ENCODE data around the gene FEM1C.
"Not testable (repeated sequence)": the region's sequence is repeated elsewhere in the genome, so short reads cannot be mapped to it uniquely, and the experiment has no call there.

FEM1C gene

DNA sequence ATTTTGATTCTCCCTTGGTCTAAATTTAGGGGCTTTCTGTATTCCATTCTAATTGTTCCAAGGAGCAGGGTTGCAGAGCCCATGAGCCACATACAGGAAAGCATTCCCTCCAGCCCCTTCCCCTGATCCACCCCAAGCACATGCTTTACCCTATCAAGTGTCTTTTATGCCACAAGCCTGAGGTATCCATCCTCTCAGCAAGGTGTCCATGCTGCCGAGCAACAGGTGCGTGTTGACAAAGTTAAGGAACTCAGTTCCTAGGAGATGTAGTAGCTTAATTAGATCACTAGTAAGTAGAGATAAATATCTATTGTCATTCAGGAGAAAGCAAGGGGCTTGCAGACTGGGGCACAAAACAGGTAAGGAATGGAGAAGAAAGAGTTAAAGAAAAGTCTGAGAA lies 57.8 kb downstream of the FEM1C start:
- H3K4me3 ChIP-seq (ENCODE audit: low read length): no peak overlapping the region
- TF ChIP-seq ZNF274 (IDR thresholded peaks at IDR 0.05; ENCODE audit: low read depth, low read length): no peak

DNA sequence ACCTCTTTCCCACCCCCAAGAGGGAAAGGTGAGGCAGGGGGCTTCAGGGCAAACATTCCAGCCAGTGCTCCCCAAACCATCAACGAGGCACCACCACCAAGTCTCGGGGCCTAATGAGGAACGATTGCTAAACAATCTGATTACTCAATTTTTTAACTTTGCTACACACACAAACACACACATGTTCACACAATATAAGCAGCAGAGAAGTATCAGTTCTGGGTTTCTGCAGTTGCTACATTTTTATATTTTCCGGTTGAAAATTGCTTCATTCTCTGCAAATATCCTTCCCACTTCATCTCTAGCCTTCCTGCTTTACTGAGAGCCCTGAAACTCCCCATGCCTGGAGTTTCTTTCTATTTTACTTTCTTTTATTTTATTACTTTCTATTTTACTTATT lies 60.2 kb downstream of the FEM1C start:
- no peak for TF ChIP-seq ZNF274 (IDR thresholded peaks at IDR 0.05; ENCODE audit: low read depth, low read length)
- no peak overlapping the region for H3K4me3 ChIP-seq (ENCODE audit: low read length)

DNA sequence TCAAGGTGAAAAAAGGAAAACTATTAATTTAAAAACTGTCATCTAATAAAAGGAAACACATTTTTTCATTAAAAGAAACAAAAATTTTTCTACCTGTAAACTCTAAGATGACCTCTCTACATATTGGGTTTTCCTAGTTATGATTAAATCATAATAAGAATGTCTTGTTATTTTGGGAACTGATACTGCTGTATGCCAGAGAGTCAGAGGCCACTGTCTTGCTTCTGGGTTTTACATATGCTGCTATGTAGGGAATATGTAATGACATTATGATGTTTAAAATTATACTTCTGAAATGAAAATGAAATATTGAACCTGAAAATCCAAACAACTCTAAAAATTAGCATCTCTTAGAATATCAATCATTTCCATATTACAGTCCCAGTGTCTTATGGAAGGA lies 63.7 kb downstream of the FEM1C start:
- H3K4me3 ChIP-seq (ENCODE audit: low read length): no peak overlapping the region
- TF ChIP-seq ZNF274 (IDR thresholded peaks at IDR 0.05; ENCODE audit: low read depth, low read length): no peak

DNA sequence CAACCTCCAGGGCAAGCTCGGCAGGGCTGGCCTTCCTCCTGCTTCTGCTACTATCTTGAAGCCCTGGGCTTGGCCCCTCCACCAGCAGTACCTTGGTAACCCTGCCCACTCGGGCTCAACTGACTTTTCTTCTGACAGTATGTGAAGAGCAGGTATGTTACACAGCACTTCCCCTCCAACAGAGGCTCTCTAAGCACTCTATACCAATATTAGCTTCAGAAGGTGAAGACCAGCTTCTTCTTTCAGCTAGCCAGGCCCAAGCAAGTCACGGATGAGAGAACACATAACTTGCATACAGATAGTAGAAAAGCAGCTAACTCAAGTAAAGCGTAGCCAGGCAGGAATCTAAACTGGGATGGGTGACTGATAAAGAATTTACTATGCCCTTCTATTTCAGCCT lies 64.3 kb downstream of the FEM1C start:
- no peak for TF ChIP-seq ZNF274 (IDR thresholded peaks at IDR 0.05; ENCODE audit: low read depth, low read length)
- no peak overlapping the region for H3K4me3 ChIP-seq (ENCODE audit: low read length)

DNA sequence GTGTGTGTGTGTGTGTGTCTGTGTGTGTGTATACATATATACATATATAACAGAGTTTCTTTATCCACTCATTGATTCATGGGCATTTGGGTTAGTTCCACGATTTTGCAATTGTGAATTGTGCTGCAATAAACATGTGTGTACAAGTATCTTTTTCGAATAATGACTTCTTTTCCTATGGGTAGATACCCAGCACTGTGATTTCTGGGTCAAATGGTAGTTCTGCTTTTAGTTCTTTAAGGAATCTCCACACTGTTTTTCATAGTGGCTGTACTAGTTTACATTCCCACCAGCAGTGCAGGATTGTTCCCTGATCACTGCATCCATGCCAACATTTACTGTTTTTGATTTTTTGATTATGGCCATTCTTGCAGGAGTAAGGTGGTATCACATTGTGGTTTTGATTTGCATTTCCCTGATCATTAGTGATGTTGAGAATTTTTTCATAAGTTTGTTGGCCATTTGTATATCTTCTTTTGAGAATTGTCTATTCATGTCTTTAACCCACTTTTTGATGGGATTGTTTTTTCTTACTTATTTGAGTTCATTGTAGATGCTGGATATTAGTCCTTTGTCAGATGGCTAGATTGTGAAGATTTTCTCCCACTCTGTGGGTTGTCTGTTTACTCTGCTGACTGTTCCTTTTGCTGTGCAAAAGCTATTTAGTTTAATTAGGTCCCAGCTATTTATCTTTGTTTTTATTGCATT lies 65.3 kb downstream of the FEM1C start:
- H3K4me3 ChIP-seq (ENCODE audit: low read length): not testable (repeated sequence)

DNA sequence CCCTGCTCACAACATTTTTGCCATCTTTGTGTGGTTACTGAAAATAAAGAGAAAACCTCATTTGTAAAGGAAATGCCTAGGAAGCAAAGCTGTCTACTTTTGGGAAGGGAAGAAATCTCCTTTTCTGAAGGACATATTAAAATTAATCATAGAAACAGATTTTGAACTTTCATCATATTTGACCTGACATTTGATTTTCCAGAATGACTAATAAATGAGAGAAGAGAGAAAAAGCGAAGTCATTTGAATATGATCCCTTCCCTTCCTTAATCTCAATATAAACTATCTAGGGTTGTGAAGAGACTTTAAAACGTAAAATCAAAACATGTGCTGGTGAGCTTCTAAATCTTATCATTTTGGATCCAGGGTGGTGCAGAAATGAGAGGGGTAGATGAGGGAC lies 66.3 kb downstream of the FEM1C start:
- no peak for TF ChIP-seq ZNF274 (IDR thresholded peaks at IDR 0.05; ENCODE audit: low read depth, low read length)
- H3K4me3 ChIP-seq (ENCODE audit: low read length): no peak overlapping the region

DNA sequence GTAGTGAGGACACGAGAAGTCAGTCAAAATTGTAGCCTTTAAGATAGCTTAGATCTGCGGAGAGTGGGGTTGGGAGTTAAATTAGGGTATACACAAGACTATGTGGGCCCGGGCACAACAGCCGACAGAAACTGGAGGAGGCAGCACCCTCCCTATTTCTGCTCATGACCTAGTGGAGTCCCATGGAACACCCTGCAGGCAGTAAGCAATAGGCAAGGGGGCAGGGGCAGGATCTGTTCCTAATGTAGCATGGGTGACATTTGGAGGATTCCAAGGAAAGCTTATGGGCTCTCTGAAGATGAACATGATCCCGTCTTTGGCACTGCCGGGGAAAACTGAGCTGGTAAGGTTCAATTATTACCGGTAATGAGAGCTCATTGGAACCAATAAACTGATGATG lies 67.0 kb downstream of the FEM1C start:
- TF ChIP-seq ZNF274 (IDR thresholded peaks at IDR 0.05; ENCODE audit: low read depth, low read length): no peak
- no peak overlapping the region for H3K4me3 ChIP-seq (ENCODE audit: low read length)

DNA sequence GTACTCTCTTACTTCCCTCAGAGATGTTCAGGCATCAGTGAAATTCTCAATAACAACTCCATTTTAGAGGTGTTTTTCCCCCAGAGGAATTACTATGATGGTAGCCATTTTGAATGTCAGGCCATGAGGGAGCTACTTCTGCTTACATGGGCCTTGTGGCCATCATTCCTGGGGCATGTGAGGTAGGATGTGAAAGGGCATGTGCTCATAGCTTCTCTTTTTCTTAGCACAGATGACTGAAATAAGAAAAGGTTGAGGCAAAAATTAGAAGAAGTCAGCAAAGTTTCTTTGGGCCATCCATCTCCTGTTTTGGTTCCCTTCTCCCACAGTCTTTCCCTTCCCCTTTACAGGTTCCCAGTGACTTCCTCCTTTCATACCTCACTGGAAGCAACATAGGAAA lies 68.8 kb downstream of the FEM1C start:
- H3K4me3 ChIP-seq (ENCODE audit: low read length): no peak overlapping the region

DNA sequence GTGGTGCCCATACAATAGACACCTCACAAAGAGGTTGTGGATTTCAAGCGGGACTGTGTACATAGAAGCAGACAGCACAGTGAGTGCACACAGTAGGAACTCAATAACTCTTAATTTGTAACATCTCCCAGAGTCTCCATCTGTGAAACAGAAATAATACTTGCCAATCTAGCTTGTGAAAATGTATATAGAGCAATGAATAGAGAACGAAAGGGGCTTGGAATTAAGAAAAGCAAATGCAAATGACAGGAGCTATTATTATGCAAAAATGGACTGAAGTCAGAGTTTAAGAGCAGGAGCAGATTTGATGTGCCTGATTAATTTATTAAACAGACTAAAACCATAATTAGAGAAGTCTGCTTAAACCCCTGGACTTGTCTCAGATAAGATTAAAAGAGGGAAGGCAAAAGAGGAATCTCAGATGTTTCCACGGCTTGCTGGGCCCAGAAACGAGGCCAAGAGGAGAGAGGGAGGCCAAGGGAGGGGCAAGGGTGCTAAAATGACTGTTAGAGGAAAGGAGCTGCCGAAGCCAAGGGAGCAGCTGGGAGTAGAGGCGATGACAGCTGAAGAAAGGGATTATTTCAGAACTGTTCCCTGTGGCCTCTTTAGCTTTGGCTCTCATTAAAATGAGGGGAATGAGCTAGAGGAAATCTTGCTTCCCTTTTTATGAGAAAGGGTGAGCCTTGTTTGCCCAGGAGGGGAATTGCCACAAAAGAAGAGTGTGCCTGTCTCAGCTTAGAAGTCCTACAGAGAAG lies 72.1 kb downstream of the FEM1C start:
- no peak overlapping the region for H3K4me3 ChIP-seq (ENCODE audit: low read length)
- TF ChIP-seq ZNF274 (IDR thresholded peaks at IDR 0.05; ENCODE audit: low read depth, low read length): no peak

More for the DNA sequence above, 68.8 kb downstream of the FEM1C start:
- no peak for TF ChIP-seq ZNF274 (IDR thresholded peaks at IDR 0.05; ENCODE audit: low read depth, low read length)

DNA sequence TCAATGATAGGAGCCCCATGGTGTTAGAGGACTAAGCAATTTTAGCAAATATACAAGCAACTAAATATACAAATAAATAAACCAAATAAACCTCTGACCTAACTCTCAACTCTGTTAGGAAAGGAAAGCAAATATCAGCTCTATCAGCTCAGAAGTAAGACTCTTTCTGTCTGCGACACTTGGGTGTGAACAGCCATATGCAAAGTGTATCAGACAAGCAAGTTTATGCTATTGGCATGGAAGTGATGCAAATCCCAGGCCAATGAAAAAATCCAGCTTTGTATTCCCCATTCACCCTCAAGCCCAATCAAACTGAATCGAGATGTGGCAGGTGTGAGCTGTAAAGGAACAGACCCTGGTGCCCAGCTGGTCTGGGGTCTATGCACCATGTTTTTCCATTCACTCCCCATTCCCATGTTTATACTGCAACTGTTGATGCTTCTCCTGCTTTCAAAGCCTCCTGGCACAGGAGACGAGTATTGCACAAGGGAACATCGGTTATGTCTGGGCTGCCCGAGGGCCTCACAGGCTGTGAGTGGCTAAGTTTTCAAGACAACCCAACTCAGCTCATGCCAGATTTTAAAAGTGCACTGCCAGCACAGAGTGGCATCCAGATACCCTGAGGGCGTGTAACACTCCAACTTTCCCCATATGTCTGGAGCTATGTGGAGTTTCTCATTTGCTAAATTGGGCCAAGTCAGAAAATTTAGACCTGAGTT lies 73.1 kb downstream of the FEM1C start:
- TF ChIP-seq ZNF274 (IDR thresholded peaks at IDR 0.05; ENCODE audit: low read depth, low read length): no peak
- no peak overlapping the region for H3K4me3 ChIP-seq (ENCODE audit: low read length)

DNA sequence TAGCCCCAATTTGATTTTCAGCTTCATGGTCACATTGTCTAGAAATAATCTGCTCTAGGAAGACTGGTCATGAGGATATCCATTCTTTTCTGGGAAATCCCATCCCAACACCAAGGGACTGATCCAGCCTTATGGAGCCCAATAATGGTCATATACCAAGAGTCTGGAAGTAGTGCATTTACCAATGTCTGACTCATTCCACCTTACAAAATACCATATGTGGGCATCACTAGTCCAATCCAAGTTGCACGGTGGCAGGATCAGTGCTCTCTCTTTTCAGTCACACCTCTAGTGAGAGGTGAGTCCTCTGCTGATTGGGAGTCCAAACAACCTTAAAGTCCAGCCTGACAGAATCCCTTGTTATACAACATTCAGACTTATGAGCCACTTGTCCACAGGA lies 73.7 kb downstream of the FEM1C start:
- H3K4me3 ChIP-seq (ENCODE audit: low read length): no peak overlapping the region
- TF ChIP-seq ZNF274 (IDR thresholded peaks at IDR 0.05; ENCODE audit: low read depth, low read length): no peak
